Fibroblast of villous mesenchyme (primary cell): ENCODE measurements around the gene NPM3. TPM values are rescaled to one million over a fixed set of nuclear protein-coding genes. Genes with fewer than 3 reads are reported as not detected.

Experiments
- DNase-seq: peaks from one replicate; pipeline ENCODE4 v3.0.0-alpha.2; 2010; ENCODE audit warnings: low read depth
- H3K4me3 ChIP-seq: 2 replicates; pipeline ENCODE4 v1.5.1; 2011; ENCODE audit warnings: low read depth, mild to moderate bottlenecking, low read length
- CTCF ChIP-seq: IDR thresholded peaks from 2 replicates; pipeline ENCODE4 v1.5.1; 2012; ENCODE audit warnings: low read depth, mild to moderate bottlenecking, low read length; ENCODE audit not compliant: insufficient read depth
- total RNA-seq: library from RNA; depleted of rRNA; stranded (reverse); fragments of >200 nt; gene quantifications from 2 replicates; pipeline ENCODE4 v1.2.3, GENCODE V29; 2012

Gene NPM3
- total RNA-seq, 1 donor: 63.5 TPM

GRCh38 chr10:101762736-101763135 is 20.5 kb downstream of the NPM3 start:
- DNase-seq: no peak
- no peak for TF ChIP-seq CTCF
- no peak overlapping the region for H3K4me3 ChIP-seq

- no peak overlapping the region for H3K4me3 ChIP-seq
- TF ChIP-seq CTCF: no peak
- no peak for DNase-seq
Measured at GRCh38 chr10:101761226-101761625, 22.0 kb downstream of the NPM3 start.

- no peak overlapping the region for H3K4me3 ChIP-seq
- TF ChIP-seq CTCF: no peak
- DNase-seq: no peak
Measured at GRCh38 chr10:101760510-101760909, 22.7 kb downstream of the NPM3 start.

GRCh38 chr10:101759309-101760247 is 23.7 kb downstream of the NPM3 start:
- H3K4me3 ChIP-seq: no peak overlapping the region
- DNase-seq: no peak
- no peak for TF ChIP-seq CTCF

- DNase-seq: no peak
- no peak for TF ChIP-seq CTCF
- no peak overlapping the region for H3K4me3 ChIP-seq
Measured at GRCh38 chr10:101758858-101759257, 24.4 kb downstream of the NPM3 start.

GRCh38 chr10:101752241-101752640 is 31.0 kb downstream of the NPM3 start:
- no peak for DNase-seq
- no peak for TF ChIP-seq CTCF
- no peak overlapping the region for H3K4me3 ChIP-seq
